ENCODE measurements around the gene THOC1. TPM values are rescaled to one million over a fixed set of nuclear protein-coding genes. Genes with fewer than 3 reads are reported as not detected.

Gene THOC1
- total RNA-seq, 1 experiment from 2014 or later: 74.5 TPM

DNA sequence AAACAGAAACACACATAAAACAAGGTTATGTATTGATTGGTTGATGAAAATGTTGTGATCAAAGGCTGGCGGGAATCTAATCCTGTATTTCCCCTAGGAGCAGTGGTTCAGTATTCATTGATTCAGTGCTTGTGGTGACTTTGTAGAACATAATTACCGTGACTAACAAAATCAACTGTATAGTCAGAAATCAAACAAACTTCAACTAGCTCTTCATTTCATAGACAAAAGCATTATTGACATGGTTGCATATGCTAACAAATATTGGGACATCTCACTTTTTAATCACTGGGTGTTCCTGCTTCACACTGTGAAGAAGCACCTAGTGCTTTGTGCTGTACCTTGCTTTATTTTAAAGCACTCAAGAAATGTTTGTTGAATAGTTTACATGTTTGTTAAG, 68.1 kb downstream of the THOC1 start:
- WGBS (ENCODE audit: extremely low coverage, insufficient read length, low lambda C conversion rate): no CpG with 5 or more reads among the region's 2 CpGs
- Mint-ChIP-seq H3K27ac (no peak overlapping the region), H3K4me1 (peaks cover 0 to 6% of the 10 kb centered on the region in 2 experiments; a peak in 1 of 4 replicates), H3K9me3 (no peaks in the 10 kb centered on the region), H3K36me3 (ENCODE audit: insufficient read depth in 1 of 3, low read depth in 3 of 3) (peaks cover 19 to 76% (median 60%) of the 10 kb centered on the region in 3 experiments), H3K27me3 (ENCODE audit: low read depth) (no peaks in the 10 kb centered on the region), H3K4me3 (no peak overlapping the region)
- no peak overlapping the region for H2BK20ac ChIP-seq (ENCODE audit: low read depth, low read length, poor library complexity, severe bottlenecking)
- no peaks in the 10 kb centered on the region for H3K79me1 ChIP-seq (ENCODE audit: insufficient read depth, low read depth, low read length, poor library complexity, severe bottlenecking)
- H2BK120ac ChIP-seq (ENCODE audit: low read depth, low read length, poor library complexity, severe bottlenecking): no peak overlapping the region
- no peaks in the 10 kb centered on the region for H4K20me1 ChIP-seq (ENCODE audit: control insufficient read depth, insufficient read depth, insufficient read length)
- no peak overlapping the region for H3K14ac ChIP-seq (ENCODE audit: insufficient read depth, low read length)
- no peak overlapping the region for H3T11ph ChIP-seq (ENCODE audit: low read length)
- H3K23me2 ChIP-seq (ENCODE audit: insufficient read length, low read depth, low read length, poor library complexity, severe bottlenecking): no peaks in the 10 kb centered on the region
- no peak overlapping the region for H4K5ac ChIP-seq (ENCODE audit: insufficient read length, low read depth, low read length)
- H2BK15ac ChIP-seq (ENCODE audit: low read depth, low read length): no peak overlapping the region
- no peaks in the 10 kb centered on the region for H3K79me2 ChIP-seq (ENCODE audit: insufficient read depth, low read length)
- H4K91ac ChIP-seq (ENCODE audit: insufficient read length, low read depth, low read length): no peak overlapping the region
- no peak overlapping the region for H2AFZ ChIP-seq (ENCODE audit: low read length)
- H2AK5ac ChIP-seq (ENCODE audit: insufficient read length, low read length): no peak overlapping the region
- no peak overlapping the region for H2BK5ac ChIP-seq (ENCODE audit: insufficient read length, low read length)
- no peak overlapping the region for H3K4me2 ChIP-seq (ENCODE audit: insufficient read depth, insufficient read length, low read length)
- no peak overlapping the region for H3K4ac ChIP-seq (ENCODE audit: low read depth, low read length)
- no peak overlapping the region for H3K18ac ChIP-seq (ENCODE audit: insufficient read length, low read depth, low read length)
- H3K9ac ChIP-seq (ENCODE audit: extremely low read depth, insufficient read length, low read length): no peak overlapping the region
- DNase-seq: no peak
- no peaks in the 10 kb centered on the region for H3K4me1 ChIP-seq (ENCODE audit: insufficient read depth, low read length)
- H3K27ac ChIP-seq (ENCODE audit: insufficient read length, low read depth, low read length): no peak overlapping the region
- no peak overlapping the region for H3K23ac ChIP-seq (ENCODE audit: insufficient read length, low read depth, low read length)
- H3K56ac ChIP-seq (ENCODE audit: insufficient read length, low read depth, low read length): no peak overlapping the region
- TF ChIP-seq, protein P1, sequence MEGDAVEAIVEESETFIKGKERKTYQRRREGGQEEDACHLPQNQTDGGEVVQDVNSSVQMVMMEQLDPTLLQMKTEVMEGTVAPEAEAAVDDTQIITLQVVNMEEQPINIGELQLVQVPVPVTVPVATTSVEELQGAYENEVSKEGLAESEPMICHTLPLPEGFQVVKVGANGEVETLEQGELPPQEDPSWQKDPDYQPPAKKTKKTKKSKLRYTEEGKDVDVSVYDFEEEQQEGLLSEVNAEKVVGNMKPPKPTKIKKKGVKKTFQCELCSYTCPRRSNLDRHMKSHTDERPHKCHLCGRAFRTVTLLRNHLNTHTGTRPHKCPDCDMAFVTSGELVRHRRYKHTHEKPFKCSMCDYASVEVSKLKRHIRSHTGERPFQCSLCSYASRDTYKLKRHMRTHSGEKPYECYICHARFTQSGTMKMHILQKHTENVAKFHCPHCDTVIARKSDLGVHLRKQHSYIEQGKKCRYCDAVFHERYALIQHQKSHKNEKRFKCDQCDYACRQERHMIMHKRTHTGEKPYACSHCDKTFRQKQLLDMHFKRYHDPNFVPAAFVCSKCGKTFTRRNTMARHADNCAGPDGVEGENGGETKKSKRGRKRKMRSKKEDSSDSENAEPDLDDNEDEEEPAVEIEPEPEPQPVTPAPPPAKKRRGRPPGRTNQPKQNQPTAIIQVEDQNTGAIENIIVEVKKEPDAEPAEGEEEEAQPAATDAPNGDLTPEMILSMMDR (conservative IDR thresholded peaks at IDR 0.05): no peak
- H3K9me3 ChIP-seq (ENCODE audit: control insufficient read depth, low read depth, low read length): no peaks in the 10 kb centered on the region
- no peak overlapping the region for H4K8ac ChIP-seq (replicated peaks; ENCODE audit: insufficient read length, low read depth, low read length)
- no peak overlapping the region for H2BK12ac ChIP-seq (ENCODE audit: insufficient read length, low read depth, low read length)
- no peaks in the 10 kb centered on the region for H3K27me3 ChIP-seq (ENCODE audit: insufficient read depth, low read length)

Measured in H9 (cell line).